ENCODE results near the gene ZNF620.

The ZNF620 gene

DNA sequence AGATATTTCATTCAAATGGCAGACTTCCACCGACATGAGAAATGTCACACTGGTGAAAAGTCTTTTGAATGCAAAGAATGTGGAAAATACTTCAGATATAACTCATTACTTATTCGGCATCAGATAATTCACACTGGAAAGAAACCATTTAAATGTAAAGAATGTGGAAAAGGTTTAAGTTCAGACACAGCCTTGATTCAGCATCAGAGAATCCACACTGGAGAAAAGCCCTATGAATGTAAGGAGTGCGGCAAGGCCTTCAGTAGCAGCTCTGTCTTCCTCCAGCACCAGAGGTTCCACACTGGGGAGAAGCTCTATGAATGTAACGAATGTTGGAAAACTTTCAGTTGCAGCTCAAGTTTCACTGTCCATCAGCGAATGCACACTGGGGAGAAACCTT, 10.4 kb downstream of the ZNF620 start:
- no peak for TF ChIP-seq RARB (CRISPR knock-in tag; IDR thresholded peaks at IDR 0.05)
- TF ChIP-seq, protein P1, sequence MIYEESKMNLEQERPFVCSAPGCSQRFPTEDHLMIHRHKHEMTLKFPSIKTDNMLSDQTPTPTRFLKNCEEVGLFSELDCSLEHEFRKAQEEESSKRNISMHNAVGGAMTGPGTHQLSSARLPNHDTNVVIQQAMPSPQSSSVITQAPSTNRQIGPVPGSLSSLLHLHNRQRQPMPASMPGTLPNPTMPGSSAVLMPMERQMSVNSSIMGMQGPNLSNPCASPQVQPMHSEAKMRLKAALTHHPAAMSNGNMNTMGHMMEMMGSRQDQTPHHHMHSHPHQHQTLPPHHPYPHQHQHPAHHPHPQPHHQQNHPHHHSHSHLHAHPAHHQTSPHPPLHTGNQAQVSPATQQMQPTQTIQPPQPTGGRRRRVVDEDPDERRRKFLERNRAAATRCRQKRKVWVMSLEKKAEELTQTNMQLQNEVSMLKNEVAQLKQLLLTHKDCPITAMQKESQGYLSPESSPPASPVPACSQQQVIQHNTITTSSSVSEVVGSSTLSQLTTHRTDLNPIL (CRISPR knock-in tag; IDR thresholded peaks at IDR 0.05; ENCODE audit: low read depth), result no peak
- no peak for TF ChIP-seq ZNF565 (CRISPR knock-in tag; conservative IDR thresholded peaks at IDR 0.05; ENCODE audit: low read depth)
- TF ChIP-seq CSDC2 (CRISPR knock-in tag; IDR thresholded peaks at IDR 0.05), result no peak
- TF ChIP-seq ZFP3 (CRISPR knock-in tag; IDR thresholded peaks at IDR 0.05), result no peak
- no peak for TF ChIP-seq ZFP30 (CRISPR knock-in tag; IDR thresholded peaks at IDR 0.05)
- no peak for TF ChIP-seq TCF4 (CRISPR knock-in tag; IDR thresholded peaks at IDR 0.05; ENCODE audit: borderline replicate concordance)
- no peak for TF ChIP-seq GLIS3 (CRISPR knock-in tag; IDR thresholded peaks at IDR 0.05)
- ATAC-seq, result peak; percentile 66

DNA sequence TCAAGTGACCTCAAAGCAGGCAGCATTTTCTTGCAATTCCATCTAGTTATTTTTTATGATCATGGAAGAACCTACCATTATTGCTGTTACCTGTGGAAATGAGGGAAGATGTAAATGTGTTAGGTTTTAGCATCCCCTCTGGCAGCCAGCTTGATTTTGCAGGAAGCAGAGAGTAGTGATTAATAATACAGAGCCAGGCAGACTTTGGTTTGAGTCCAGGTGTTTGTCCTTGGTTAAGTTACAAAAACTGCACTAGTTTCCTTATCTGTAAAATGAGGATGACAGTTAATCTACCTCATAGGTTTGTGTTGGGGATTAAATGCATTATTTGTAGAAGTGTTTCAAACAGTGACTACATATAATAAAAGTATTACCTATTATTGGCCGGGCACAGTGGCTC, 12.2 kb downstream of the ZNF620 start:
- no peak for TF ChIP-seq ZNF8 (CRISPR knock-in tag; IDR thresholded peaks at IDR 0.05)
- TF ChIP-seq ZNF565 (CRISPR knock-in tag; conservative IDR thresholded peaks at IDR 0.05; ENCODE audit: low read depth), result no peak
- TF ChIP-seq ESRRG (CRISPR knock-in tag; IDR thresholded peaks at IDR 0.05), result no peak
- TF ChIP-seq ZC3H10 (CRISPR knock-in tag; IDR thresholded peaks at IDR 0.05), result no peak
- TF ChIP-seq, protein P2, sequence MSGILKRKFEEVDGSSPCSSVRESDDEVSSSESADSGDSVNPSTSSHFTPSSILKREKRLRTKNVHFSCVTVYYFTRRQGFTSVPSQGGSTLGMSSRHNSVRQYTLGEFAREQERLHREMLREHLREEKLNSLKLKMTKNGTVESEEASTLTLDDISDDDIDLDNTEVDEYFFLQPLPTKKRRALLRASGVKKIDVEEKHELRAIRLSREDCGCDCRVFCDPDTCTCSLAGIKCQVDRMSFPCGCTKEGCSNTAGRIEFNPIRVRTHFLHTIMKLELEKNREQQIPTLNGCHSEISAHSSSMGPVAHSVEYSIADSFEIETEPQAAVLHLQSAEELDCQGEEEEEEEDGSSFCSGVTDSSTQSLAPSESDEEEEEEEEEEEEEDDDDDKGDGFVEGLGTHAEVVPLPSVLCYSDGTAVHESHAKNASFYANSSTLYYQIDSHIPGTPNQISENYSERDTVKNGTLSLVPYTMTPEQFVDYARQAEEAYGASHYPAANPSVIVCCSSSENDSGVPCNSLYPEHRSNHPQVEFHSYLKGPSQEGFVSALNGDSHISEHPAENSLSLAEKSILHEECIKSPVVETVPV (CRISPR knock-in tag; IDR thresholded peaks at IDR 0.05), result no peak
- no peak for TF ChIP-seq GLIS3 (CRISPR knock-in tag; IDR thresholded peaks at IDR 0.05)
- TF ChIP-seq ZFP3 (CRISPR knock-in tag; IDR thresholded peaks at IDR 0.05), result no peak
- TF ChIP-seq, protein P3, sequence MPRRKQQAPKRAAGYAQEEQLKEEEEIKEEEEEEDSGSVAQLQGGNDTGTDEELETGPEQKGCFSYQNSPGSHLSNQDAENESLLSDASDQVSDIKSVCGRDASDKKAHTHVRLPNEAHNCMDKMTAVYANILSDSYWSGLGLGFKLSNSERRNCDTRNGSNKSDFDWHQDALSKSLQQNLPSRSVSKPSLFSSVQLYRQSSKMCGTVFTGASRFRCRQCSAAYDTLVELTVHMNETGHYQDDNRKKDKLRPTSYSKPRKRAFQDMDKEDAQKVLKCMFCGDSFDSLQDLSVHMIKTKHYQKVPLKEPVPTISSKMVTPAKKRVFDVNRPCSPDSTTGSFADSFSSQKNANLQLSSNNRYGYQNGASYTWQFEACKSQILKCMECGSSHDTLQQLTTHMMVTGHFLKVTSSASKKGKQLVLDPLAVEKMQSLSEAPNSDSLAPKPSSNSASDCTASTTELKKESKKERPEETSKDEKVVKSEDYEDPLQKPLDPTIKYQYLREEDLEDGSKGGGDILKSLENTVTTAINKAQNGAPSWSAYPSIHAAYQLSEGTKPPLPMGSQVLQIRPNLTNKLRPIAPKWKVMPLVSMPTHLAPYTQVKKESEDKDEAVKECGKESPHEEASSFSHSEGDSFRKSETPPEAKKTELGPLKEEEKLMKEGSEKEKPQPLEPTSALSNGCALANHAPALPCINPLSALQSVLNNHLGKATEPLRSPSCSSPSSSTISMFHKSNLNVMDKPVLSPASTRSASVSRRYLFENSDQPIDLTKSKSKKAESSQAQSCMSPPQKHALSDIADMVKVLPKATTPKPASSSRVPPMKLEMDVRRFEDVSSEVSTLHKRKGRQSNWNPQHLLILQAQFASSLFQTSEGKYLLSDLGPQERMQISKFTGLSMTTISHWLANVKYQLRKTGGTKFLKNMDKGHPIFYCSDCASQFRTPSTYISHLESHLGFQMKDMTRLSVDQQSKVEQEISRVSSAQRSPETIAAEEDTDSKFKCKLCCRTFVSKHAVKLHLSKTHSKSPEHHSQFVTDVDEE (CRISPR knock-in tag; IDR thresholded peaks at IDR 0.05), result no peak
- no peak for TF ChIP-seq SNAI2 (CRISPR knock-in tag; IDR thresholded peaks at IDR 0.05)
- TF ChIP-seq, protein P4, sequence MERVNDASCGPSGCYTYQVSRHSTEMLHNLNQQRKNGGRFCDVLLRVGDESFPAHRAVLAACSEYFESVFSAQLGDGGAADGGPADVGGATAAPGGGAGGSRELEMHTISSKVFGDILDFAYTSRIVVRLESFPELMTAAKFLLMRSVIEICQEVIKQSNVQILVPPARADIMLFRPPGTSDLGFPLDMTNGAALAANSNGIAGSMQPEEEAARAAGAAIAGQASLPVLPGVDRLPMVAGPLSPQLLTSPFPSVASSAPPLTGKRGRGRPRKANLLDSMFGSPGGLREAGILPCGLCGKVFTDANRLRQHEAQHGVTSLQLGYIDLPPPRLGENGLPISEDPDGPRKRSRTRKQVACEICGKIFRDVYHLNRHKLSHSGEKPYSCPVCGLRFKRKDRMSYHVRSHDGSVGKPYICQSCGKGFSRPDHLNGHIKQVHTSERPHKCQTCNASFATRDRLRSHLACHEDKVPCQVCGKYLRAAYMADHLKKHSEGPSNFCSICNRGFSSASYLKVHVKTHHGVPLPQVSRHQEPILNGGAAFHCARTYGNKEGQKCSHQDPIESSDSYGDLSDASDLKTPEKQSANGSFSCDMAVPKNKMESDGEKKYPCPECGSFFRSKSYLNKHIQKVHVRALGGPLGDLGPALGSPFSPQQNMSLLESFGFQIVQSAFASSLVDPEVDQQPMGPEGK (CRISPR knock-in tag; IDR thresholded peaks at IDR 0.05; ENCODE audit: borderline replicate concordance), result no peak
- TF ChIP-seq, protein P1 (CRISPR knock-in tag; IDR thresholded peaks at IDR 0.05; ENCODE audit: low read depth), result no peak
- no peak for TF ChIP-seq OSR1 (CRISPR knock-in tag; IDR thresholded peaks at IDR 0.05)
- TF ChIP-seq CSDC2 (CRISPR knock-in tag; IDR thresholded peaks at IDR 0.05), result no peak
- no peak for TF ChIP-seq ZFP30 (CRISPR knock-in tag; IDR thresholded peaks at IDR 0.05)
- TF ChIP-seq TOX (CRISPR knock-in tag; IDR thresholded peaks at IDR 0.05; ENCODE audit: borderline replicate concordance), result no peak
- TF ChIP-seq ARNTL (CRISPR knock-in tag; IDR thresholded peaks at IDR 0.05; ENCODE audit: borderline replicate concordance, low read depth), result no peak
- TF ChIP-seq RARB (CRISPR knock-in tag; IDR thresholded peaks at IDR 0.05), result no peak
- TF ChIP-seq ZNF70 (CRISPR knock-in tag; IDR thresholded peaks at IDR 0.05), result no peak
- no peak for TF ChIP-seq BACH2 (CRISPR knock-in tag; IDR thresholded peaks at IDR 0.05; ENCODE audit: borderline replicate concordance)
- ATAC-seq, result no peak

DNA sequence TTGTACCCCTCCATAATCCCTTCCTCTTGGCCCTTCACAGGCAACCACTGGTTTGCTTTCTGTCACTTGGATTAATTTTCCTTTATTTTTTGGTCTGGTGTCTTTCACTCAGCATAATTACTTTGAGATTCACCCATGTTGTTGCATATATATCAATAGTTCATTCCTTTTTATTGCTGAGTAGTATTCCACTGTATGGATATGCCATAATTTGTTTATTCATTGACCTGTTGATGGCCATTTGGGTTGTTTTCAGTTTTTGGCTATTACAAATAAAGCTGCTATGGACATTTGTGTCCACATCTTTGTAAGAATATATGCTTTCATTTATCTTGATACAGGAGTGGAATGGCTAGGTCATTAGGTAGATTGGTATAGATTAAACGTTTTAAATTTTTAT, 13.0 kb downstream of the ZNF620 start:
- no peak for ATAC-seq

More for the DNA sequence above, 13.0 kb downstream of the ZNF620 start:
- TF ChIP-seq ZC3H10 (CRISPR knock-in tag; IDR thresholded peaks at IDR 0.05) (no peak), RARB (CRISPR knock-in tag; IDR thresholded peaks at IDR 0.05) (no peak), ZFP3 (CRISPR knock-in tag; IDR thresholded peaks at IDR 0.05) (no peak), OSR1 (CRISPR knock-in tag; IDR thresholded peaks at IDR 0.05) (no peak), ZFP30 (CRISPR knock-in tag; IDR thresholded peaks at IDR 0.05) (no peak), PPARA (CRISPR knock-in tag; IDR thresholded peaks at IDR 0.05; ENCODE audit: borderline replicate concordance) (no peak), ZNF8 (CRISPR knock-in tag; IDR thresholded peaks at IDR 0.05) (peak; percentile 93)
